ENCODE results near the gene LRPPRC.

Gene LRPPRC

DNA sequence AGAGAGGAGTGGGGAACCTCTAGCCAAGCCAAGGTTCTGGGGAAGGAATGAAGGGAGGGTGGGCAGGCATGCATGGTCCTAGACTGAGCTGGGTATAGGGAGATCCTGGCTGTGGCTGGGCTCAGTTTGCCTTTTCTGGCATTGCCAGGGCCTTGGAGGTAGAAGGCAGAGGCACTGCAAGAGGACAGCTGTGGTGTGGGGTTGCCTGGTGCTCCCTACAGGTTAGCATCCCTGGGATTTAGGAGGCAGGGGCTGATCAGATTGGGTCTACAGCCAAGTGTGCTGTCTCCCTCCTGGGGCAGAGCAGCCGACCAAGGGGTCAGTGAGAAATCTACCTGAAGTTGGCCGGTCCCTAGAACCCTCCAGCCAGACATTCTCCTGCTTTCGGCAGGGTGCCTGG lies 141.1 kb downstream of the LRPPRC start:
- DNase-seq (ENCODE audit: low spot score), result peak; percentile 0

DNA sequence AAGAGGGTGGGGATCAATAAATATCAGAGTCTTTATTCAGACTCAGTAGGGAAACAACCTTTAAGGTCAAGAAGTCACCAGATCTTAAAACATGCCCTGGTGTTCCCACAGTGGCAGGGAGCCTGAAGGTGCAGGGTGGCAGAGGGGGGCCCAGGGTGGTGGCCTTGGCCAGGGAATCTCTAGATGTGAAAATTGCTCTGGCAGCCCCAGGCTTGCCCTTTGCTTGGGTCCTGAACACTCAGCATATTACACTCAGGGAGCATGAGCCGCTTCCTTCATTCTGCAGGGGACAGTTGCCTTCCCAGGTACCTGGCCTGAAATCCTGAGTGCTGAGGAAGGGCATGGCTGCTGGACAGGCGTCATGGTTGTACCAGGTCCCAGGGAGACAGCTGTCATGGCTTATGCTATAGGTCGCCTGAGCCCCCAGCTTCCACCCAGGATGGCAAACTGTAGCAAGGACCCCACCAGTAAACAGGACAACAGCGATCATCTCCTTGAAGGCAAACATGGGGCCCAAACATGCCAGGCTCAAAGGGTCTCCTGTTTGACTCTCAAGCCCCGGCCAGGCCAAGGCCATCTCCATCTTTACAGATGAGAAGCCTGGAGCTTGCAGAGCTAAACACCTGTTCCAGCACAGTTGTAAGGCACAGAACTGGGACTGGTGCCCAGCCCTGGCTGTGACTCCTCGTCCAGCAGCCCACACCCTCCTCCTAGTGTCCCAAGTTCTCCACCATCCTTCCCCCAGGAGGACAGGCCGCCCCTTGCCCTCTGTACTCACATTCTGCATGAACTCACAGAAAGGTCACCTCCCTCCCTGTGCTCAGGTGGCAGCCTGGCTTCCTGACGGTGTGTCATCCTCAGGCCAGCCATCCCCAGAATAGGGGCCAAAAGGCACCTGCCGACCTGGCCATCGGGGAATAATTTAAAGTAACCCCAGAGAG lies 142.4 kb downstream of the LRPPRC start:
- peak; percentile 1 for DNase-seq (ENCODE audit: low spot score)

DNA sequence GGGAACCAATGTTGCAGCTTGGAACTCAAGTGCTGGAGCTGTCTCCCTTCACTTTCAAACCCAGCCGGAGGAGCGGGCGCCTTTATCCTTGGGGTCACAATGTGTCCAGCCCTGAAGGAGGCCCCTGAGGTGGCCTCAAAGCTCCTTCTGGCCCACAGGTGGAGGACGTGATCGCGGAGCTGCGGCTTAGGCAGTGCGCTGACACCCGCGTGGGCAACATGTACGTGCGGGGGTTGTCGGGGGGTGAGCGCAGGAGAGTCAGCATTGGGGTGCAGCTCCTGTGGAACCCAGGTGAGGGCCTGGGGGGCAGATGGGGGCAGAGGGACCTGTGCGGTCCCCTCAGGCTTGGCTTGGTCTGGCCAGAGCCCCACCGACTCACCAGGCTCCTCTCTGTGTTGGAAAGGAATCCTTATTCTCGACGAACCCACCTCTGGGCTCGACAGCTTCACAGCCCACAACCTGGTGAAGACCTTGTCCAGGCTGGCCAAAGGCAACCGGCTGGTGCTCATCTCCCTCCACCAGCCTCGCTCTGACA lies 143.5 kb downstream of the LRPPRC start:
- peak; percentile 0 for DNase-seq (ENCODE audit: low spot score)

DNA sequence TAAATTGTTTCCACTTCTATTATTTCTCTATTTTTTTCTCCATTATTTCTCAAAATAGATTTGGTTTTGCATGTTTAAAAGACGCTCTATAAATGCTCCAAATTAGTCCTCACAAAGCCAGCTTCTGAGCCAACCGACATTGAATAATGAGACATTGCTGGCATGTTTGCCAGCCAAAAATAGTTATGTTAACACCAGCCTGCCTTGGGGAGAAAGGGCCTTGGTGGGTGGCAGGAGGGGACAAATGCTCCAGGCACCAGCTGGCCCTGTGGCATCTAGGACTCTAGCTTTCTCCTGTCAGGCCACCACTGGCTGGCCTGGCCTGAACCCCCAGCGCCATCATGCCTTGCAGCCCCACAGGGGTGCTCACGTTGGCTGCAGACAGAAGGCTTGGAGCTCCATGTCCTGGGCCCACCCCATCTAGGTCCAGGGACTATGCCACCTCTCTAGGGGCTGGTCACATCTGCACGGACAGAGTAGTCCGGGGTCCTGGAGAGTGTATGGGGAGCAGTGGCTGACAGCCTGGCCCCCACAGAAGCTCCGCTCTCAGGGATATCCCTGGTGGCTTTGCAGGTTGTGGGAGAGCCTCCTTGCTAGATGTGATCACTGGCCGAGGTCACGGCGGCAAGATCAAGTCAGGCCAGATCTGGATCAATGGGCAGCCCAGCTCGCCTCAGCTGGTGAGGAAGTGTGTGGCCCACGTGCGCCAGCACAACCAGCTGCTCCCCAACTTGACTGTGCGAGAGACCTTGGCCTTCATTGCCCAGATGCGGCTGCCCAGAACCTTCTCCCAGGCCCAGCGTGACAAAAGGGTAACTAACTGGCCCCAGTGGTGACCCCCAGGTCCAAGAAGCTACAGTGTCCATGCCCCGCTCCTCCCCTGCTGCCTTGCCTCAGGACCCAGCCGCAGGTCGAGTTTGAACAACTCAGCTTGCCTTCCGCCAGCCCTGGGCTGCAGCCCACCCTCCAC lies 144.5 kb downstream of the LRPPRC start:
- DNase-seq (ENCODE audit: low spot score), result peak; percentile 0

DNA sequence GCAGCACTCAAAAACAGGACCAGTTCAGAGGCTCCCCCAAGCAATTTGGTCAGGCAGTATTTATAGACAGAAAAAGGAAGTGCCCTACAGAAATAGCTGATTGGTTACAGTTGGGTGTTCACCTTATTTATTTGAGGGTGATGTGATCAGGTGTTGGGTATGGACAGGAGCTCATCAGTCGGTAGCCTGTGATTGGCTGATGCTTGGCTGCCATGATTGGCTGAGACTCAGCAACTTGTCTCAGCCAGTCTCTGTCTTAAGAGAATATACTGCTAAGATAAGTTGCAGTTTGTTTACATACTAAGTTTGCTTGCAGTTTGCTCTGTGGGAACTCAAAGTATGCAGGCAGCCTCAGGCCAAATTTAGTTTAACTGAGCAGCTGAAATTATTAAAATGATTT lies 147.6 kb downstream of the LRPPRC start:
- peak; percentile 0 for DNase-seq (ENCODE audit: low spot score)

DNA sequence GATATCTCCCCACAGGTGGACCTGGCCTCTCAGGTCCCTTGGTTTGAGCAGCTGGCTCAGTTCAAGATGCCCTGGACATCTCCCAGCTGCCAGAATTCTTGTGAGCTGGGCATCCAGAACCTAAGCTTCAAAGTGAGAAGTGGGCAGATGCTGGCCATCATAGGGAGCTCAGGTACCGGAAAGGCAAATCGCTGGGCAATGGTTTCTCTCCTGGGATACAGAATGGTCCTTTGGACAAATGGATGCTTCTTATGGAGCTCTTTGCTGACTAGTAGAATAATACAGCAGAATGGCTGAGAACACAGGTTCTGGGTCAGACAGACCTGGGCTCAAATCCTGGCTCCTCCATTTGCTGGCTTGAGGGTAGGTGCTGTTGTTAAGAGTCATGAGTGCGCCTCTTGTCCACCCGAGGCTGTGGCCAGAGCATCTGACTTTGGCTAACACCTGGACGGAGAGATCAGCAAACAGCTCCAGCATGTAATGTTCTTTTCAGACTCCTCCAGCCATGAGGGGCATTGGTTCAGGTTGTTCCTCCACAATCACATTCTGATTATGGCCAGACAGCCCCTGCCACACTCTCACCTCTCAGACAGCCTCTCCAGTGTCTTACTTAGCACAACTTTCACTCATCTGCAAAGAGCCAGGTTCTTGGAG lies 149.5 kb downstream of the LRPPRC start:
- DNase-seq (ENCODE audit: low spot score), result peak; percentile 0

DNA sequence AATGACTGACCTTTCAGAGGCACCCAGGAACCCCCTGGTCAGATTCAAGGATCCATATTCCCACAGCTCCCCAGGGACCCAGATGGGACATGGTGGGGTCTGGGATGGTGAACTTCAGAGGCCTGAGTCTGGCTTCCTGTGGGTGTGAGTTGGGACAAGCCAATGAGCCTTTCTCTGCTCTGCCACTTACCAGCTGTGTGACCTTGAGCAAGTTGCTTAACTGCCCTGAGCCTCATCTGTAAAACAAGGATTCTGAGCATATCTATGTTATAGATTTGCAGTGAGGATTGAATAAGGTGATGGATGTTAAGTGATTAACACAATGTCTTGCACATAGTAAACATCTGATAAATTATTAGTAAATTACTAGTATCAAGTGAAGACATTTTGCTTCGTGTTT lies 150.6 kb downstream of the LRPPRC start:
- no peak for DNase-seq (ENCODE audit: low spot score)

DNA sequence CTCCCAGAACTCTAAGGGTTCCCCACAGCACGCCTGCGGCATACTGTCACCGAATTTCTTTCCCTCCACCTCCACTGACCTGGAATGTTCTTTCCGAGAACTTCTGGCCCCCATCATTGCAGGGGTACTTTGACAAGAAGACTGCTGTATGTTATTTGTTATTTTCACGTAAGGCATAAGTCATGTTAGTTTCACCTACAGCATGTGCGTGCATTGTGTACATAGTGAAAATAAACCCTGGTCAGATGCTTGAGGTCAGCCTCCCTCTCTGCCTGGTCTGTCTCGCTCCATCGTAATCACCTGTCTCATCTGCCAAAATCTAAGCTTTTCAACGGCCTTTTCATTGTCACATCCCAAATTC lies 152.9 kb downstream of the LRPPRC start:
- peak; percentile 0 for DNase-seq (ENCODE audit: low spot score)

DNA sequence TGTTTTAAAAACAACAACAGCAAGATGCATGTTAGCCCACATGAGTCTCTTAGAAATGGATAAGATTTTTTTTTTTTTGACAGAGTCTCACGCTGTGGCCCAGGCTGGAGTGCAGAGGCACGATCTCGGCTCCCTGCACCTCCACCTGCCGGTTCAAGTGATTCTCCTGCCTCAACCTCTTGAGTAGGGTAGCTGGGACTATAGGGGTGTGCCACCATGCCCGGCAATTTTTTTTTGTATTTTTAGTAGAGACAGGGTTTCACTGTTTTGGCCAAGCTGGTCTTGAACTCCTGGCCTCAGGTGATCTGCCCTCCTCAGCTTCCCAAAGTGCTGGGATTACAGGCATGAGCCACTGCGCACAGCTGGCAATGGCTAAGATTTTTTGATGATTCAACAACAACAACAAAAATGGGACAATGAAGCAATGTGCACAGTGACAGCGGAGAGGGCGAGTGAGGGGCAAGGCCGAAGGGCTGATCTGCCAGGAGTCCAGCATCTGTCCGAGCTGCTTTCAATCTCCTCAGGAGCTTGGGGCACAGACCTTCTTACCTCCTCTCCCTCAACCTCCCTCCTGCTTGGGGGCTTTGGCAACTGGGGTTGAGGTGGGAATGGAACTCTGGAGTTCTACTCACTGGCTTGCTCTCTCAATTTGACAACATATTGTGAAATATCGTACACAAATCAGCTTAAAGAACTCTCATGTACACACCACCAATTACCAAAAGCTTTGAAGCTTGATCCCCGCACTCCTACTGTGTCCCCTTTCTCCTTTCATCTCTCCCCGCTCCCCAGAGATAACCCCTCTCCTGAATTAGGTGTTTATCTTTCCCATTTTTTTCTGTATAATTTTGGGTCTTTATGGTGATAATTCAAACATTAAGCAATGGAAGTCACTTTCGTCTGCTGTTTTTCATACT lies 153.6 kb downstream of the LRPPRC start:
- DNase-seq (ENCODE audit: low spot score), result no peak

DNA sequence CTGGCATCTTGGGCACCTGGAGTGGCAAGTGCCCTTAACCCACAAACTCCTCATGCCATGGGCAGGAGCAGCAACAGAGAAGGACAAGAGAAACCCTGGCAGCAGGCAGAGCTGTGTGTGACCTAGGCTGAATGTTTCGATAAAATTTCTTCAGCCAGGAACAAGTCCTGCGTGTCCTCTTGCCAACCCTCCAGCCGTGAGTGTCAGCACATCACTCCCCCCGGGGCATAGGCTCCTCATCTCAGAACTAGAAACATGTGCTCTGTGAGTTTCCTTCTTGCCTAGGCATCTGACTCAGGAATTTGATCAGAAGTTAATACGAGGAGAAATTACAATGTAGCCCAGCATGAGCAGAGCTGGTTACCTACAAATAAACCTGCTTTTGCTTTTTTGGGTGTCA lies 154.8 kb downstream of the LRPPRC start:
- DNase-seq (ENCODE audit: low spot score), result no peak

DNA sequence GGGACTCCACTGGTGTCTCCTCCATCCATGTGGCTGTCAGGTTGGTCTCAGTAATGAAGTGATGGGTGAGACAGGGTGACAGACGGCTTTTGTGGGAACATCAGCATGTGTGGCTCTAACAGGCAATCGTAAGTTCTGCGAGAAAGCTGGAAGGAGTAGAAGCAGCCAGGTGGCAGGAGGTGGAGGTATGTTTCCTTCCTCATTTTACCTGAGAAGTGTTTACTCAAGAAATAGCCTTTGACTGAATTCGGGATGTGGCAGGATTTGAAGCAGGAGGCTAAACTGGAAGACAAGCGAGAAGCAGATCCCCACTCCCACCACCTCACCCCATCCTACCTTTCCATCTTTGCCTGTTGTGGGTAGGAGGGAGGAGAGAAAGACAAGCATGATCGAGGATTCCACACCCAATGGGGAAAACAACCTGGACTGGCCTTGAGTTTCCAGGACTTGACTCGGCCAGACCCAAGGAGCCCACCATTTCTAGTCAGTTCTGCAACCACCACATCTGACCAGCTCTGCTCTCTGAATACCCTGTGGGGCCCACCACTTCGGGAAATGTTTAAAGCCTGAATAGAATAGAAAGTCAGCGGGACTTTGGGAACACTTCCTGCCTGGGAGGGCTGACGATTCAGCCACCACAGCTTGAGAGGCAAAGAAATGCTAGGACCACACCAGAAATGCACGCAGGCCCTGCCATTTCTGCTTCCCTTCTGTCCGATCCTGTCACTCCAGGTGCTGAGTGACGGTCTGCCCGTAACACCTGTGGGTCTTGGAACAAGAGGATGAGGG lies 155.8 kb downstream of the LRPPRC start:
- no peak for DNase-seq (ENCODE audit: low spot score)

DNA sequence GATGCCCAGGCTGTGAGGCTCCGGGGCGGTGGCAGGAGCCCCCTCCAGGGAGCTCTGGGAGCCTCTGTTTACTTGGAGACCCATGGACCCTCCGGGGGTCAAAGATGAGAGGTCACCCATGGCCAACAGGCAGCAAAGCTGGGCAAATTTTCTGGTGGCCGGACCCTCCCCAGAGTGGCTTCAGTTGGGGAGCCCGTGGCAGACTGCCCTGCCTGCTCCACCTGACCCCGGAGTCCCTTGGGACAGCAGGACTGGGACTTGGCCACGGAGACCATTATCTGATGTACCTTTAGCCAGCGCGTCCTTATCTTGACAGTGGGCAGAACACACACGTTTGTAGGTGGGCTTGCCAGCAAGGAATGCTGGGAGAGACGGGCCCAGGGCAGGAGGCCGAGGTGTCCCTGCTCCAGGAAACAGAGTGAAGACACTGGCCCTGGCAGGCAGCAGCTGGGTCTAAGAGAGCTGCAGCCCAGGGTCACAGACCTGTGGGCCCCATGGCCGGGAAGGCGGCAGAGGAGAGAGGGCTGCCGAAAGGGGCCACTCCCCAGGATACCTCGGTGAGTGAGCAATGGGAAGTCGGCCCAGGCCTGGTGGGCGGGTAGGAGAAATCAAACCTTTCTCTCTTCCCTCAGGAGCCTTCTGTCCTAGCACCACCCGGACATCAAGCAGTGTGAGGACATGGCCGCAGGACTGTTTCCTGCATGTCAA lies 157.1 kb downstream of the LRPPRC start, which contains the start of the genes ABCG5 and ABCG8:
Gene ABCG5, minus strand, starts transcription at position 280 of the 708 bp plus-strand sequence. Its CDS starts 160 bp downstream, at position 120.
Gene ABCG8, plus strand, starts transcription at position 412 of the 708 bp plus-strand sequence. Its CDS starts 83 bp downstream, at position 495.
- no peak for DNase-seq (ENCODE audit: low spot score)

DNA sequence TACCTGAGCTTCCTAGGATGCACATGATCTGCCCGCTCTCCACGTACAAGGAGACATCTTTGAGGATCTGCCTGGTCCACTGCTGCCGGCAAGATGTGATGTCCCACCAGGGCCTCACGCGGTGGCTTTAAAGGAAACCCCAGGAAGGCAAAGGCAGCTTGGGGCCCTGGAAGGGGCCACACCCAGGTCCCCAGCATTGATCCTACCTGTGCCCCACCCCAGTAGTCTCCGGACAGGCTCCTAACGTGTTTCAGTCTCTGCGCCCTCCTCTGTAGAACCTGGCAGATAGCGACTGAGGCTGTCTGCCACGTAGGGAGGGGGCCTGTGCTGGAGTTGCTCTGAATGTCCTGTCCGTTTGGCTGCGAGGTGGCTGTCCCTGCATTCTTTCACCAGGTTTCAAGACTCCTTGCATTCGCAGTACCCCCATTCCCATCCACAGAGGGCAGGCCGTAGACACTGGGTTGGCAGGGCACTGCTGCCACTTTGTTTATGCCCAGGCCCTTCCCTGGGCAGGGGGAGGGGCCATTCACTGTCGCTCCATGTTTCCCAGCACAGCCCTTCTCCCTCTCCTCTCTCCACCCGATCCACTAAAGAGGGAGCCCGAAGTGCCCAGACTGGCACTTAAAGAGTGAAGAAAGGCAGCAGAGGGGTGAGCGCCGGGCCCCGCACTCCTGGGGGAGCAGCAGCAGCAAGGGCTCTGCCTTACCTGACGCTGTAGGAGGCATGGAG lies 157.8 kb downstream of the LRPPRC start:
- no peak for DNase-seq (ENCODE audit: low spot score)

DNA sequence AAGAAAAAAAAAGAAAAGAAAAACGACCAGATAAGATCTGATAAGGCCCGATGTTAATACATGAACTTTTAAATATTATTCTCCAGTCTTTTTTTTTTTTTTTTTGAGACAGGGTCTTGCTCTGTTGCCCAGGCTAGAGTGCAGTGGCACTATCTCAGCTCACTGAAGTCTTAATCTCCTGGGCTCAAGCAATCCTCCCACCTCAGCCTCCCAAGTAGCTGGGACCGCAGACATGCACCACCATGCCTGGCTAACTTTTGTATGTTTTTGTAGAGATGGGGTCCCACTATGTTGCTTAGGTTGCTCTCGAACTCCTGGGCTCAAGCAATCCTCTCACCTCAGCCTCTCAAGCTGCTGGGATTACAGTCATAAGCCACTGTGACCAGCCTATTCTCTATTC lies 158.8 kb downstream of the LRPPRC start:
- no peak for DNase-seq (ENCODE audit: low spot score)
